Fibroblast of skin of left quadriceps (primary cell): ENCODE measurements around the gene DDI1.
A peak's percentile ranks its signal among the peaks of the same experiment; 100 is the strongest.

ENCODE experiments used
- DNase-seq, 2 experiments: peaks; one replicate each; pipeline ENCODE4 v3.0.0-alpha.2; 2013; ENCODE audit warnings: low read depth in 2 of 2

Gene DDI1

DNA sequence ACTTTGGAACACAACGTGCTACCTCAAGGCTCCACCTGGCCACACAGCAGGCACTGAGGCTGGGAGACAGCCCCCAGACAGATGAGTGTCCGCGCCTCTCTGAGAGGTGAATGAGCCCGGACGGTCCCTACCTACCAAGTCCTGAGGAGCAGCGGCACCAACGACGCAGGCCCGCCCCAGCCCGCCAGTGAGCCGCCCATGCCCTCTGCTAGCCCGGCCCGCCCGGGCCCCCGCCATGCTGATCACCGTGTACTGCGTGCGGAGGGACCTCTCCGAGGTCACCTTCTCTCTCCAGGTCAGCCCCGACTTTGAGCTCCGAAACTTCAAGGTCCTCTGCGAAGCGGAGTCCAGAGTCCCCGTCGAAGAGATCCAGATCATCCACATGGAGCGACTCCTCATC, at the start of gene DDI1:
DDI1 (plus strand) TSS at position 53 of the 400 bp plus-strand sequence; CDS start at position 236, 183 bp downstream.
- DNase-seq = no peak

- no peak for DNase-seq
These were observed 48.5 kb upstream of the DDI1 start for GRCh38 chr11:103987629-103988594.

GRCh38 chr11:103988595-103988969, 47.9 kb upstream of the DDI1 start:
- DNase-seq = no peak

DNA sequence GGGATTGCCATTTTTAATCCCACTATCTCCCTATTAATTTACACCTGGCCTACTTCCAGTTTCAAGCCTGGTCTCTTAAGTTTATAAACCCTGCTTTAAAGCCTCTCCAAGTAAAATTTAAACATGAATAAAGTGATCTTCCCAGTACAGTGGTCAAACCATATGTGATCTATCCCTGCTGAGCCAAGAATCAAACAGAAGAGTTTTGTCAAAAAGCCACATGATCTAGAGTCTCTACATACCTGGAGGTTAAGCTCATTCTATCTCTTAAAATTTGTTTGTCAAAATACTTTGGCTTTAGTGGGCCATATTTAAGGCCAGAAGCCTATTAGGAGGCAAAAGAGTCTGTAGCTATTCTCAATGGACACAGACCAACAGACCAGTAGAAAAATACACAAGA, 42.9 kb upstream of the DDI1 start:
- DNase-seq = no peak

DNA sequence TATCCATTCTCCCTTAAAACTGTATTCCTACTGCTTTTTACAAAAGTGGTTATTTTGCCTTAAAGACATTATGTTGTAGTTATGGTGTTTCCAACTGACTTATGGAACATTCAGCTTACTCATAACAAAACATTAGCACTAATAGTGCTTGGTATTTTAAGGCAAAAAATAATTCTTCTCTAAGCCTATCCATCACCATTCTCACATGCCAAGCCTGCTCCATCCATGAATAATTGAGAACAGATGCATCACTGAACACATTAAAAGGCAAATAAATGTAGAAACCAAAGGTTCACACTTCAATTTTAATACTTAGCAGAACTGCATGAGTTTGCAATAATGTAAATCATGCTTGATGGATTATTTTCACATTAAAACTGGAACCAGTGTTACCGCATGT, 42.3 kb upstream of the DDI1 start:
- DNase-seq = peak; percentile 86 to 87

DNA sequence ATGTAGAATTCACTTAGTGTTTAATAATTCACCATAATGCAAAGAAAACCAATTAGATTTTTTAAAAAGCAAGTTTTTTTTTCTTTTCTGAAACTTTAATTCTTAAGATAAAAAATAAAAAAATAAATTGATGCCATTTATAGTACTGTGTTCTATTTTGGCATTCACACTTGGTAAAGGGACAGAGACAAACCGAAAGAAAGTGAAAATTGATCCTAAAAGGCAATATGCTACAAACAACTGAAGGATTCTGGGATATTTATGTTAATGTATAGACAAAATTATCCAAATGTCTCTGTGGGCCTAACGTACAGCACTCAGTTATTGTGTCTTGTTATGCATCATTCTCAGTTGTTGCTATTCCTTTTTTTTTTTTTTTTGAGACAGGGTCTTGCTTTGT, 41.9 kb upstream of the DDI1 start:
- DNase-seq = no peak

DNA sequence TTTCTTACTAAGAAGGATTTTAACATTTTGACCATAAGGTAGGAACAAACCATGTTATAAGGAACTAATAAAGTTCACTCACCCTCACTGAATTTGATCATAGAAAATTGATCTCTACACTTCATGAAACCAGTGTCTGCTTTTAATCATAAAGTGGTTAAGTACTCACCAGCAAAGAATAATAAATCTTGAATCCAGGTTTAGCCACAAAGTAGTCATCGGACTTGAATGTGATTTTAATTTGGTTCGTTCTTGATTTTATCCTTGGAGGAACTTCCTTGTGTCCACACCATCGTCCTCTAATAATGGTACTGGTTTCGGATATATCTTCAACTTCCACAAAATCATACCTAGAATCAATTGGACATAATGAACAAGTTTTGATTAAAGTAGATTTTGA, 40.5 kb upstream of the DDI1 start:
- peak in 1 of 2 experiments; percentile 52 for DNase-seq

DNA sequence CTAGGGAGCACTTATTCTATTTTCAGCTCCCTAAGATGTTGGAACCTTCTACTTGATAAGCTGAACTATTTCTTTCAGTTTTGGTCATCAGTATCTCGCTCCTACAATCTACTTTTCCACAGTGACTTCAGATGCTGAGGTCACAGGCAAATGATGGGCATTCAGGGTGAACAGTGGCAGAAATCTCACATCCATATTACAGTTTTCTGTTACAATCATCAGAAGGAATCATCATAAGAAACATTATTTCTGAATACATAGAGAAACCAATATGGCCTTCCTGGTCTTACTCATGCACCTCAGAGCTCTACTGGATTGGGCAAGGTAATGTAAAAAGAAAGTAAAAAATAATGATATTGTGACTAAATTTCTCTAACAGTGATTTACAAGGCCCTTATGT, 39.4 kb upstream of the DDI1 start:
- DNase-seq = no peak

- DNase-seq = no peak
These were observed 37.5 kb upstream of the DDI1 start for GRCh38 chr11:103998826-103999508.

GRCh38 chr11:104000798-104001197, 35.6 kb upstream of the DDI1 start:
- DNase-seq = peak; percentile 85 to 86

DNA sequence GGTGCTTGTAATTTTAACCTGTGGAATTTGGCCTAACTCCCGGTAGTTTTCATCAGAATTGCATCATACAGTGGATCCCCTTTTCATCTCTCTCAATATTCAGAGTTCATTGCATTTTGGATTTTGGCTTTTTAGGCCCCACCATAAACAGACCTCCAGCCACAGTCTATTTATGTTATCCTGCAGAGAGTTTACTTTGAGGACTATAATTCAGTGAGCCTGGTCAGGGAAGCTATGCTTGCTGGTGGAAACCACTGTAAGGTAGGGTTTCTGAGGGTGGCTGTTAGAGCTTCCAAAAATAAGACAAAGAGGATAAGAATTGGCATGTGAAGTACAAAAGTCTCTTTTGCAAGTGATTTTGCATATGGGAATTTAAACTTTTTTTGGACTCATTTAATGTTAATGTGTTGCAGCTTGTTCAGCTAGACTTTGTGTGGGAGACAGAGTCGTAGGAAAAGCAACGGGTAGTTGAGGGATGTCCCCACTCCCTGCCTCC, 34.8 kb upstream of the DDI1 start:
- peak; percentile 67 to 69 for DNase-seq

- peak; percentile 61 to 62 for DNase-seq
These were observed 32.9 kb upstream of the DDI1 start for GRCh38 chr11:104003491-104003890.

- no peak for DNase-seq
These were observed 31.1 kb upstream of the DDI1 start for GRCh38 chr11:104005234-104005855.

GRCh38 chr11:104009744-104010143, 26.7 kb upstream of the DDI1 start:
- no peak for DNase-seq

GRCh38 chr11:104011044-104011443, 25.4 kb upstream of the DDI1 start:
- no peak for DNase-seq

GRCh38 chr11:104015649-104016415, 20.6 kb upstream of the DDI1 start:
- DNase-seq = no peak

- no peak for DNase-seq
These were observed 11.9 kb upstream of the DDI1 start for GRCh38 chr11:104024572-104024971.

GRCh38 chr11:104028476-104029263, 7.8 kb upstream of the DDI1 start:
- DNase-seq = no peak

- DNase-seq = peak; percentile 75 to 78
These were observed 3.3 kb upstream of the DDI1 start for GRCh38 chr11:104033134-104033533.

DNA sequence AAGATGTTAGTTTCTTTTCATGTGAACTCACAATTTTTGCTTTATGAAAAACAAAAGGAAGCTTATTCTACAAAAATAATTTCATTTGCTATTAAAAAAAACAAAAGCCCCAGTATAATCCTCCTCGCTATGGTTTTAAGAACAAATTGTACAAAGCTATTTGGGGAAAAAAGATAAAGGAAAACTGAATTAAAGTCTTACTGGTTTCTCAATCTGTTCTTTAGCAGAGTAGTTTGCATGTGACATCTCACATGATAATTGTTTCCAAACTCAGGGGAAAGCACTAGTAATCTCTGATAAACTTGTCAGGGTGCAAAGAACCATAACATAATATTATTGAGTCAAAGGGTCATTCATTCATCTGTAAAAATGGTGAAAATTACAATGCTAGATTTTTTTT, 2.9 kb upstream of the DDI1 start:
- DNase-seq = no peak

DNA sequence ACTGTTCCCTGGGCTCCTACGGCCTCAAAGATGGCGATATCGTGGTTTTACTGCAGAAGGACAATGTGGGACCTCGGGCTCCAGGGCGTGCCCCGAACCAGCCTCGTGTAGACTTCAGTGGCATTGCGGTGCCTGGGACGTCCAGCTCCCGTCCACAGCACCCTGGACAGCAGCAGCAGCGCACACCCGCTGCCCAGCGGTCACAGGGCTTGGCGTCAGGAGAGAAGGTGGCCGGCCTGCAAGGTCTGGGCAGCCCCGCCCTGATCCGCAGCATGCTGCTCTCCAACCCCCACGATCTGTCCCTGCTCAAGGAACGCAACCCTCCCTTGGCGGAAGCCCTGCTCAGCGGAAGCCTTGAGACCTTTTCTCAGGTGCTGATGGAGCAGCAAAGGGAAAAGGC, 555 bp downstream of the DDI1 start:
- no peak for DNase-seq
